ENCODE data around the gene ZBTB48. TPM values are rescaled to one million over a fixed set of nuclear protein-coding genes. Genes with fewer than 3 reads are reported as not detected.

ZBTB48 gene
- total RNA-seq, 1 experiment from 2014 or later = 41.9 TPM

GRCh38 chr1:6572653-6573383, 7.0 kb upstream of the ZBTB48 start:
- CTCF ChIA-PET = no interaction called here
- Histone ChIP-seq H3K9me2 (ENCODE audit: insufficient read depth) (no peaks in the 10 kb centered on the region), H3K36me3 (ENCODE audit: control insufficient read depth in 1 of 2, insufficient read depth in 2 of 2, low read length in 2 of 2) (no peaks in the 10 kb centered on the region), H4K20me1 (ENCODE audit: insufficient read depth) (no peaks in the 10 kb centered on the region), H3K9me3 (ENCODE audit: control insufficient read depth in 1 of 2, insufficient read depth in 1 of 2, low read depth in 1 of 2, low read length in 2 of 2) (no peaks in the 10 kb centered on the region), H3K27ac (ENCODE audit: low read depth, low read length) (no peak overlapping the region), H3K4me1 (ENCODE audit: control insufficient read depth in 1 of 2, insufficient read depth in 2 of 2, low read length in 2 of 2) (no peaks in the 10 kb centered on the region), H3K27me3 (ENCODE audit: insufficient read depth, low read length) (peaks cover 7% of the 10 kb centered on the region; the same call in 1 of the 2 replicates), H2AFZ (ENCODE audit: low read depth, low read length, poor library complexity, severe bottlenecking) (no peak overlapping the region), H3K4me3 (replicated peaks in 1 of 2; ENCODE audit: low read depth in 1 of 2, low read length in 2 of 2) (no peak overlapping the region), H3K9ac (ENCODE audit: low read length) (no peak overlapping the region), H3K4me2 (ENCODE audit: low read length) (no peak overlapping the region), H3K79me2 (ENCODE audit: insufficient read depth, low read length) (no peaks in the 10 kb centered on the region)
- ATAC-seq (no peak), DNase-seq (ENCODE audit: low read depth, low spot score) (no peak)
- no TSS peak for BruUV-seq (replicated peaks)
- POLR2A ChIA-PET = no interaction called here
- TF ChIP-seq POLR2A (IDR thresholded peaks at IDR 0.05; ENCODE audit: borderline replicate concordance, extremely low read depth, insufficient read depth, insufficient read length) (no peak), SIN3A (IDR thresholded peaks at IDR 0.05; ENCODE audit: low read depth) (no peak), EZH2 (IDR thresholded peaks at IDR 0.05) (no peak), CBX3 (IDR thresholded peaks at IDR 0.05; ENCODE audit: low read depth) (no peak), CEBPB (IDR thresholded peaks at IDR 0.05; ENCODE audit: low read depth) (no peak), EZH2phosphoT487 (IDR thresholded peaks at IDR 0.05; ENCODE audit: borderline replicate concordance) (no peak), REST (IDR thresholded peaks at IDR 0.05; ENCODE audit: low read depth) (no peak), EGR1 (IDR thresholded peaks at IDR 0.05; ENCODE audit: low read depth) (no peak), RAD21 (IDR thresholded peaks at IDR 0.05; ENCODE audit: low read depth) (no peak), CTCF (IDR thresholded peaks at IDR 0.05 in 2 of 3, conservative IDR thresholded peaks at IDR 0.05 in 1 of 3; ENCODE audit: borderline replicate concordance in 1 of 3, insufficient read depth in 1 of 3, low read depth in 2 of 3, low read length in 2 of 3) (no peak), POLR2AphosphoS5 (IDR thresholded peaks at IDR 0.05; ENCODE audit: low read depth, low read length) (no peak), FOSL1 (IDR thresholded peaks at IDR 0.05; ENCODE audit: low read depth) (no peak), ZNF274 (IDR thresholded peaks at IDR 0.05; ENCODE audit: low read depth, low read length) (no peak), ELF1 (IDR thresholded peaks at IDR 0.05; ENCODE audit: borderline replicate concordance, low read depth) (no peak), JUND (IDR thresholded peaks at IDR 0.05) (no peak)
- intact Hi-C loops (cut with micrococcal nuclease) = no loop called here
- RAD21 ChIA-PET (ENCODE audit: low non-redundant PET in 1 of 2, low total read pairs in 2 of 2, uncharacterized antibody in 2 of 2, unreplicated experiment in 2 of 2) = no interaction called here

All from HCT116 (cell line).